ENCODE measurements around the gene RNF220. TPM values are rescaled to one million over a fixed set of nuclear protein-coding genes. Genes with fewer than 3 reads are reported as not detected.
A peak's percentile ranks its signal among the peaks of the same experiment; 100 is the strongest.

RNF220 gene
- total RNA-seq, 2 experiments from 2014 or later = 72.3 to 78.3 TPM

DNA sequence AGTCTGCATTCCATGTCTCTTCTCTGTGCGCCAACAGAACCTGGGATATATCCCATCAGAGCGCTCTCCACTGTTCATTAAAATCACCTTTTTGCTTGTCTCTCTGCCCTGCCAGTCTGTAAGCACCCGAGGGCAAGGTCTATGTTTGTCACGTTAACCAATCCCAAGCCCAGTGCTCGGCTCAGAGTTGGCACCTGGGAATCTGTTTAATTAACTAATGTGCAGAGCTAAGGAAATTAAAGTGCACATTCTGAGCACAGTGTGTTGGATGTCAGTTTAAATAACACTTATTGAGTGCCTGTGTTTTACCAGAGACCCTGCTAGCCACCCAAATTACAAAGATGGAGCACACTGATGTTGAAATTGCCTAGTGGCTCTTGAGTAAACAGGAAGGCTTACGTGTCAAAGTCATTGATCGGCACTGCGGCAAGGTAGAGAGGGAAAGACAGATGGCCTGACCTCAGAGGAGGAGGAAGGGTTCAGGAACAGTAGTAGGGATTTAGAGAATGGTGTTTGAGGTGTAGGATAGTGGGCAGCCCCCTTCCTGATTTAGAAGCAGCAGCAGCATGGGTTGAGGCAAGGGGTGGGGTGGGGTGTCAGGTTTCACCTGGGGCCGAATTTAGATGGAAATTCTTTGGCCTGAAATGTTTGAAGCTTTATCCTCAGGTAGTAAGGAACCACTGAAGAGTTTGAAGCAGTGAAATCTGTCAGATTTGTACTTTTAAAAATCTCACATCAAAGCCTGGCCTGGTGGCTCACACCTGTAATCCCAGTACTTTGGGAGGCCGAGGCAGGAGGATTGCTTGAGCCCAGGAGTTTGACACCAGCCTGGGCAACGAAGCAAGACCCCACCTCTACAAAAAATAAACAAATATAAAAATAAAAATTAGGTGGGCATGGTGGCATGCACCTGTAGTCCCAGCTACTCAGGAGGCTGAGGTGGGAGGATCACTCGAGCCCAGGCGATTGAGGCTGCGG, 277.1 kb downstream of the RNF220 start:
- H3K36me3 Mint-ChIP-seq (ENCODE audit: low read depth) = no peaks in the 10 kb centered on the region
- no peak for ATAC-seq
- ChIA-PET CTCF (no interaction called here), POLR2A (no interaction called here)
- no peak overlapping the region for H3K4me3 Mint-ChIP-seq
- H3K27me3 Mint-ChIP-seq = no peaks in the 10 kb centered on the region
- no peak overlapping the region for H3K27ac Mint-ChIP-seq
- DNase-seq = no peak
- intact Hi-C loops (cut with DNase I, micrococcal nuclease) = no loop called here
- no peaks in the 10 kb centered on the region for H3K9me3 Mint-ChIP-seq (ENCODE audit: low read depth)
- H3K4me1 Mint-ChIP-seq = no peaks in the 10 kb centered on the region

DNA sequence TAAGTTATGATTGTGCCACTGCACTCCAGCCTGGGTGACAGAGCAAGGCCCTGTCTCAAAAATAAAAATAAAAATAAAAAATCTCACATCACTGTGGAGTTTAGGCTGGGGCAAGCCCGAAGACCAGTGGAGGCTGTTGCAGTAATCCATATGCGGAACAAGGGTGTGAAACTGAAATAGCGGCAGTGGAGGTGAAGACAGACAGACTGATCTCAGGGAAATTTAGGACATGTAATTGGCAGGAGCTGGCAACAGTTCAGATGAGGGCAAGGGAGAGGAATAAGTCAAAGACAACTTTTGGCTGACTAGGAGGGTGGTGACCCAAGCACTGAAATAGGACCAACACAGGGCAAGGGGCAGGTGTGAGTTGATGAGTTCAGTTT, 277.8 kb downstream of the RNF220 start:
- Mint-ChIP-seq H3K9me3 (ENCODE audit: low read depth) (no peaks in the 10 kb centered on the region), H3K36me3 (ENCODE audit: low read depth) (no peaks in the 10 kb centered on the region), H3K27me3 (no peaks in the 10 kb centered on the region), H3K4me3 (no peak overlapping the region), H3K27ac (no peak overlapping the region), H3K4me1 (no peaks in the 10 kb centered on the region)
- POLR2A ChIA-PET = no interaction called here
- CTCF ChIA-PET = interaction anchor here (1.0 to 1.2 kb wide), 2 partner anchors 8 to 11 kb away, joined by 3 read pairs; partner anchors contain the start of gene ARMH1
- ATAC-seq = no peak
- DNase-seq = no peak
- intact Hi-C loops (cut with DNase I, micrococcal nuclease) = no loop called here

DNA sequence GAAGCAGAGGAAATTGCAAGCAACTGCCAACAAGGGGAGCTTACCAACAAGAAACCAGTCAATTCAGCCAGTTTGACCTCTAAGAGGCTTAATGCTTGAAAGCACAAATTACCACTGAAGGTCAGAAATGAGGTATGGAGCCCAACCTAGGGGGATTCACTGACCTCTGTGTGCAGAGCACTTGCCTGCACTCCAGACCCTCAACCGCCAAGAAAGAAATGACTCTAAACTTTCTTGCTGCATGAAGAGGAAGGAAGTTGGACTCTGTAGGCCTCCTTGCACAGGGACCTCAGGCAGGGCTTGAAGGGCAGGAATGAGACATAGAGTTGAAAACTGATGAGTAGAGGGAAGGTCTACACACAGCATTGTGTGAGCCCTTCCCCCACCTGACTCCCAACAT, 279.5 kb downstream of the RNF220 start:
- Mint-ChIP-seq H3K36me3 (ENCODE audit: low read depth) (no peaks in the 10 kb centered on the region), H3K27ac (no peak overlapping the region), H3K4me1 (no peaks in the 10 kb centered on the region), H3K27me3 (no peaks in the 10 kb centered on the region), H3K9me3 (ENCODE audit: low read depth) (no peaks in the 10 kb centered on the region), H3K4me3 (no peak overlapping the region)
- DNase-seq (peak; percentile 11), ATAC-seq (peak; percentile 51)
- ChIA-PET POLR2A (interaction anchor here (0.6 kb wide), 1 partner anchor 397 kb away, joined by 3 read pairs; no protein-coding TSS in a partner anchor), CTCF (interaction anchor here (1.0 kb wide), 1 partner anchor 76 kb away, joined by 3 read pairs; no protein-coding TSS in a partner anchor)
- intact Hi-C loops (cut with DNase I, micrococcal nuclease) = no loop called here

DNA sequence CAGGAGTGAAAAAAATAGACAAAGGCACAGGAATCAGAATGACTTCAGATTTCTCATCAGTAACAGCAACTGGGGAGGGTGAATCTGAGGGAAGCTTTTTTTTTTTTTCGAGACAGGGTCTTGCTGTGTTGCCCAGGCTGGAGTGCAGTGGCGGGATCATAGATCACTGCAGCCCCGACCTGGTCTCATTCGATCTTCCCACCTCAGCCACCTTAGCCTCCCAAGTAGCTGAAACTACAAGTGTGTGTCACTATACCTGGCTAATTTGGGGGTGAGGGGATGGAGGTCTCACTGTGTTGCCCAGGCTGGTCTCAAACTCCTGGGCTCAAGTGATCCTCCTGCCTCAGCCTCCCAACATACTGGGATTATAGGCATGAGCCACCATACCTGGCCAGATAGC, 280.2 kb downstream of the RNF220 start:
- Mint-ChIP-seq H3K27me3 (no peaks in the 10 kb centered on the region), H3K4me3 (no peak overlapping the region), H3K9me3 (ENCODE audit: low read depth) (no peaks in the 10 kb centered on the region), H3K36me3 (ENCODE audit: low read depth) (no peaks in the 10 kb centered on the region), H3K27ac (no peak overlapping the region), H3K4me1 (no peaks in the 10 kb centered on the region)
- no peak for DNase-seq
- ATAC-seq = no peak
- intact Hi-C loops (cut with DNase I, micrococcal nuclease) = no loop called here
- POLR2A ChIA-PET = interaction anchor here (0.6 to 1.1 kb wide), 2 partner anchors 35 to 398 kb away, joined by 3 to 9 read pairs; no protein-coding TSS in a partner anchor
- CTCF ChIA-PET = interaction anchor here (0.7 to 1.0 kb wide), 2 partner anchors 32 to 77 kb away, joined by 3 read pairs; no protein-coding TSS in a partner anchor

DNA sequence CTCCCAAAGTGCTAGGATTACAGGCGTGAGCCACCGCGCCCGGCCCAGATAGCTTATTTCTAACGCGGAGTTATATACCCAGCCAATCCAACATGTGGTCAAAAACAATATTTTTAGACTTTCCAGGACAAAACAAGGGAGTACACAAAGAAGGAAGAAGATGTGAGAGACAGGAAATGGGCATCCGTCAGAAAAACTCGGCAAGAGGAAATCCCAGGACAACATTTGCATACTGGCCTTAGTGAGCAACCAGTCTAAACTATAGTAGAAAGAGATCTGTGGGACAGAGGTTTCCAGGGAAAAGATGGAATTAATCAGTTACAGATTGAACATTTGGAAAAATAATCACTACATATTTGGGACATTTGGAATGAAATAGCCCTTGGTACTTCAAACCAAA, 280.8 kb downstream of the RNF220 start:
- Mint-ChIP-seq H3K4me1 (no peaks in the 10 kb centered on the region), H3K27ac (no peak overlapping the region), H3K4me3 (no peak overlapping the region), H3K27me3 (no peaks in the 10 kb centered on the region), H3K9me3 (ENCODE audit: low read depth) (no peaks in the 10 kb centered on the region), H3K36me3 (ENCODE audit: low read depth) (no peaks in the 10 kb centered on the region)
- intact Hi-C loops (cut with DNase I, micrococcal nuclease) = no loop called here
- DNase-seq (no peak), ATAC-seq (no peak)
- ChIA-PET POLR2A (interaction anchor here (1.1 kb wide), 1 partner anchor 34 kb away, joined by 9 read pairs; no protein-coding TSS in a partner anchor), CTCF (interaction anchor here (0.7 kb wide), 1 partner anchor 33 kb away, joined by 3 read pairs; no protein-coding TSS in a partner anchor)

DNA sequence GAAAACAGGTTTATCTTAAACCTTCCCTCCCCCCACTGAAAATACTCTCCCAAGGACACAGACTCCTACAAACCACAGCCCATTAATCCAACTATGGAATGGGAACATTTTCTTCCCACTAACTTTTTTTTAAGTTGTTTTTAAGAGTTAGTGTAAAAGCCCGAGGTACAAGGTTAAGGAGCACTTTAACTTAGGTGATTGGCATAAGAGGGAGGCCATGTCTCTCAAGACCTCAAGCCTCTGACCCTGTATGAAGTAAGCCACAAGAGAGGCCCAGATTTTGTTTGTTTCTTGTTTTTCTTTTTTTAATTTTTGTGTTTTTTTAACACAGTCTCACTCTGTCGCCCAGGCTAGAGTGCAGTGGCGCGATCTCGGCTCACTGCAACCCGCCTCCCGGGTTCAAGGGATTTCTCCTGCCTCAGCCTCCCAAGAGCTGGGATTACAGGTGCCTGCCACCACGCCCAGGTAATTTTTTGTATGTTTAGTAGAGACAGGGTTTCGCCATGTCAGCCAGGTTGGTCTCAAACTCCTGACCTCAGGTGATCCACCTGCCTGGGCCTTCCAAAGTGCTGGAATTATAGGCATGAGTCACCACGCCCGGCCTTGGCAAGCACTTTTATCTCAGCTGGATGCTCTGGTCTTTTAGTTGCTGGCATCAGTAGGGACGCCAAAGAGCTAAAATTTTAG, 283.8 kb downstream of the RNF220 start:
- ATAC-seq (no peak), DNase-seq (no peak)
- Mint-ChIP-seq H3K4me1 (peaks cover 6% of the 10 kb centered on the region), H3K27ac (no peak overlapping the region), H3K4me3 (no peak overlapping the region), H3K9me3 (ENCODE audit: low read depth) (no peaks in the 10 kb centered on the region), H3K36me3 (ENCODE audit: low read depth) (no peaks in the 10 kb centered on the region), H3K27me3 (no peaks in the 10 kb centered on the region)
- CTCF ChIA-PET = interaction anchor here (0.6 to 1.0 kb wide), 2 partner anchors 36 to 41 kb away, joined by 3 read pairs; no protein-coding TSS in a partner anchor
- POLR2A ChIA-PET = no interaction called here
- intact Hi-C loops (cut with DNase I, micrococcal nuclease) = no loop called here

DNA sequence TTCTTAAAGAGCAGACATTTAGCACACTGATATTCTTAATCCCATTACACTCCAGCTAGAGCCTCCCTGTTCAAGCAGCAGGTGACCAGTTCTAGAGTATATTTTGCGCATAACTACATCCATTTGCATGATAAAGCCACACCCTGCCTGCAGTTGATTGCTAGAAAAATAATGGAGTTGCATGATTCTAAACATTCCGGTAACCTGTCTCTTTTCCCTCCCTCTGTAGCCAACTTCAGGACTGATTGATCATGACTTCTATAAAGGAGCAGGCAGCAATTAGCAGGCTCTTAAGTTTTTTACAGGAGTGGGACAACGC, 284.4 kb downstream of the RNF220 start:
- Mint-ChIP-seq H3K9me3 (ENCODE audit: low read depth) (no peaks in the 10 kb centered on the region), H3K27ac (no peak overlapping the region), H3K27me3 (no peaks in the 10 kb centered on the region), H3K36me3 (ENCODE audit: low read depth) (no peaks in the 10 kb centered on the region), H3K4me3 (no peak overlapping the region), H3K4me1 (peaks cover 6% of the 10 kb centered on the region)
- ATAC-seq (no peak), DNase-seq (no peak)
- POLR2A ChIA-PET = no interaction called here
- CTCF ChIA-PET = interaction anchor here (0.6 to 1.0 kb wide), 2 partner anchors 37 to 40 kb away, joined by 3 read pairs; no protein-coding TSS in a partner anchor
- intact Hi-C loops (cut with DNase I, micrococcal nuclease) = no loop called here

DNA sequence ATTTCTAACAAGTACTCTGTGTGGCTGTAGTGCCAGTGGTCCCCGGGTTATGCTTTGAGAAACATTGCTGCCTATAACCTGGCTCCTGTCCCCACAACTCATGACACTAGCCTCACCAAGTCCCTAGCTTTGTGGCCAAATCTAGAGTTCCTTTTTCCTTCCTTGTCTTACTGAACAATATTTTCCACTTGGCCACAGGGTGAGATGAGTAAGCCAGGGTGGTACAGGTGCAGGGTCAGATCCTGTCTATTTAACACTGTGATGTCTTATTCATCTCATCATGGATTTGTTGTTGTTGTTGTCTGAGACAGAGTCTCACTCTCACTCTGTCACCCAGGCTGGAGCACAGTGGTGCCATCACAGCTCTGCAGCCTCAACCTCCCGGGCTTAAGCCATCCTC, 288.1 kb downstream of the RNF220 start:
- intact Hi-C loops (cut with DNase I, micrococcal nuclease) = no loop called here
- H3K27ac Mint-ChIP-seq = no peak overlapping the region
- peak; percentile 66 for ATAC-seq
- no peak for DNase-seq
- CTCF ChIA-PET = no interaction called here
- H3K4me3 Mint-ChIP-seq = no peak overlapping the region
- no peaks in the 10 kb centered on the region for H3K27me3 Mint-ChIP-seq
- H3K9me3 Mint-ChIP-seq (ENCODE audit: low read depth) = no peaks in the 10 kb centered on the region
- no peaks in the 10 kb centered on the region for H3K36me3 Mint-ChIP-seq (ENCODE audit: low read depth)
- peaks cover 27% of the 10 kb centered on the region for H3K4me1 Mint-ChIP-seq
- POLR2A ChIA-PET = no interaction called here

DNA sequence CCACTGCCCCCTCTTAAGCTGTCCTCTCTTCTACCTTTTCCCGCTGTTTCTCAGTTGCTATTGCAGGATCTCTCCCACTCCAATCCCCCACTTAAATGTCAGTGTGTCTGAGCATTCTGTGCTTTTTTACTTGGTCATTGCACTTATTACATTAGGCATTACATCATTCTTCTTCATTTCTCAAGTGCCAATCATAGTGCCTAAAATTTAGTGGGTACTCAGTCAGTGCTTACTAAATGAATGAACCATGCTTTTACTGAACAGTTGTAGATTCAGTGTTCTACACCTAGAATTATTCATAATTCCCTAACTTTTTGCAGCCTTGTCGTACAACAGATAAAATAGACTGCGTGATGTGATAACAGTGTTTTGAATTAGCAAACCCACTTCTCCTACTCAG, 288.8 kb downstream of the RNF220 start:
- ATAC-seq = no peak
- no peak for DNase-seq
- ChIA-PET POLR2A (no interaction called here), CTCF (no interaction called here)
- no peak overlapping the region for H3K4me3 Mint-ChIP-seq
- no peaks in the 10 kb centered on the region for H3K9me3 Mint-ChIP-seq (ENCODE audit: low read depth)
- no peaks in the 10 kb centered on the region for H3K36me3 Mint-ChIP-seq (ENCODE audit: low read depth)
- H3K27ac Mint-ChIP-seq = no peak overlapping the region
- intact Hi-C loops (cut with DNase I, micrococcal nuclease) = no loop called here
- peaks cover 28% of the 10 kb centered on the region for H3K4me1 Mint-ChIP-seq
- no peaks in the 10 kb centered on the region for H3K27me3 Mint-ChIP-seq

DNA sequence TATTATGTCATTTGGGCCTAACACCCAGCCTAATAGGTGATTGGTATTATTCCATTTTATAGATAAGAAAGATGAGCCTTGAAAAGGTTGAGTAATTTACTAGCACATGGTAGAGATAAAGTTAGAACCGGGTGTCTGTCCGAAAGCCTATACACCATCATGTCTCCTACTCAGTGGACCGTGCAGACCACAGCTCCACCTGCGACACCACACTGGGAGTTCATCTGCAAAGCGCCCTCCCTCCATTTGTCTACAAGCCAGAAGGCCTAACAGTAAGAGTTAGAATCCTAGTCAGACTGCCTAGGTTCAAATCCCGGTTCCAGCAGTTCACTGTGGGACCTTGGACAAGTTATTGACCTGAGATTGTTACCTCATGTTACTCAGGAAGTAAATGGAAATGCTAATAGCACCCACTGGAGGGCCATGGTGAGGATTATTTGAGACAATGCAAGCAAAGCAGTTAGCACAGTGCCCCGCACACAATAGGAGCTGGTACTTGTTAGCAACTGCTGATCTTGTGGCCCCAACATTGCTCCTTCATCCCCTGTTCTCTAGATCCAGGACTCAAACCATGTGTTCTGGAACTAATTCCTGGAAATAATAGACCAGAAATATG, 289.9 kb downstream of the RNF220 start:
- Mint-ChIP-seq H3K27me3 (no peaks in the 10 kb centered on the region), H3K36me3 (ENCODE audit: low read depth) (no peaks in the 10 kb centered on the region), H3K4me1 (peaks cover 28% of the 10 kb centered on the region), H3K27ac (no peak overlapping the region), H3K9me3 (ENCODE audit: low read depth) (no peaks in the 10 kb centered on the region), H3K4me3 (no peak overlapping the region)
- intact Hi-C loops (cut with DNase I, micrococcal nuclease) = no loop called here
- ChIA-PET CTCF (interaction anchor here (0.6 to 3.2 kb wide), 3 partner anchors 14 to 42 kb away, joined by 3 to 14 read pairs (median 7); no protein-coding TSS in a partner anchor), POLR2A (no interaction called here)
- ATAC-seq = no peak
- no peak for DNase-seq

DNA sequence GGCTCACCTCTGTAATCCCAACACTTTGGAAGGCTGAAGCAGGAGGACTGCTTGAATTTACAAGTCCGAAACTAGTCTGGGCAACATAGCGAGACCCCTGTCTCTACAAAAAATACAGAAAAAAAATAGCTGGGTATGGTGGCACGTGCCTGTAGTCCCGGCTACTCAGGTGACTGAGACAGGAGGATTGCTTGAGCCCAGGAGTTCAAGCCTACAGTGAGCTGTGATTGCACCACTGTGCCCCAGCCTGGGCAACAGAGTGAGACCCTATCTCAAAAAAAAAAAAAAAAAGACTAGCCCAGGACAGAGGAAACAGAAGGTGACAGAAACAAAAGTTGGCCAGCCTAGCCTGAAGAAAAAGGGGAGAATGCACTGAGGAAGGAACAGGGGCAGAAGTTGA, 290.6 kb downstream of the RNF220 start:
- H3K4me3 Mint-ChIP-seq = no peak overlapping the region
- ChIA-PET POLR2A (interaction anchor here (2.3 kb wide), 1 partner anchor 25 kb away, joined by 27 read pairs; no protein-coding TSS in a partner anchor), CTCF (interaction anchor here (0.6 to 3.2 kb wide), 5 partner anchors 13 to 478 kb away, joined by 3 to 14 read pairs (median 3); no protein-coding TSS in a partner anchor)
- no peak for DNase-seq
- H3K27ac Mint-ChIP-seq = no peak overlapping the region
- intact Hi-C loops (cut with DNase I, micrococcal nuclease) = no loop called here
- no peaks in the 10 kb centered on the region for H3K27me3 Mint-ChIP-seq
- peaks cover 28% of the 10 kb centered on the region for H3K4me1 Mint-ChIP-seq
- H3K36me3 Mint-ChIP-seq (ENCODE audit: low read depth) = no peaks in the 10 kb centered on the region
- no peaks in the 10 kb centered on the region for H3K9me3 Mint-ChIP-seq (ENCODE audit: low read depth)
- ATAC-seq = no peak

Measured in activated CD4-positive, alpha-beta T cell treated with anti-CD3 and anti-CD28 coated beads for 36 hours (primary cell).